ENCODE measurements around the gene HINT3. TPM values are rescaled to one million over a fixed set of nuclear protein-coding genes. Genes with fewer than 3 reads are reported as not detected.
"Not testable (repeated sequence)": the region's sequence is repeated elsewhere in the genome, so short reads cannot be mapped to it uniquely, and the experiment has no call there.

The HINT3 gene
- total RNA-seq, 1 donor from 2014 or later, result 8.5 TPM

- H3K36me3 Mint-ChIP-seq (ENCODE audit: low read depth), result no peaks in the 10 kb centered on the region
- H3K9me3 Mint-ChIP-seq, result no peaks in the 10 kb centered on the region
- H3K4me1 Mint-ChIP-seq, result peaks cover 4% of the 10 kb centered on the region
- H3K27me3 Mint-ChIP-seq, result peaks cover 1% of the 10 kb centered on the region
- no peak overlapping the region for H3K4me3 Mint-ChIP-seq
- intact Hi-C loops (cut with micrococcal nuclease), result loop anchor here (2.0 to 5.0 kb wide), 3 partner anchors 17 to 656 kb away; partner anchors contain the start of gene HDDC2
- no peak overlapping the region for H3K27ac Mint-ChIP-seq
- DNase-seq, result no peak
Observed at GRCh38 chr6:125957845-125958244, 1.3 kb downstream of the HINT3 start.

GRCh38 chr6:125959041-125959440, 2.5 kb downstream of the HINT3 start:
- intact Hi-C loops (cut with micrococcal nuclease), result loop anchor here (5.0 kb wide), 1 partner anchor 657 kb away; the partner anchor contains the start of gene HDDC2
- H3K4me3 Mint-ChIP-seq, result no peak overlapping the region
- H3K4me1 Mint-ChIP-seq, result peaks cover 7% of the 10 kb centered on the region
- DNase-seq, result no peak
- peaks cover 1% of the 10 kb centered on the region for H3K27me3 Mint-ChIP-seq
- no peaks in the 10 kb centered on the region for H3K36me3 Mint-ChIP-seq (ENCODE audit: low read depth)
- no peak overlapping the region for H3K27ac Mint-ChIP-seq
- no peaks in the 10 kb centered on the region for H3K9me3 Mint-ChIP-seq

- H3K4me3 Mint-ChIP-seq, result no peak overlapping the region
- no peaks in the 10 kb centered on the region for H3K27me3 Mint-ChIP-seq
- H3K27ac Mint-ChIP-seq, result no peak overlapping the region
- H3K4me1 Mint-ChIP-seq, result peaks cover 5% of the 10 kb centered on the region
- no peaks in the 10 kb centered on the region for H3K9me3 Mint-ChIP-seq
- H3K36me3 Mint-ChIP-seq (ENCODE audit: low read depth), result no peaks in the 10 kb centered on the region
- intact Hi-C loops (cut with micrococcal nuclease), result no loop called here
- DNase-seq, result no peak
Observed at GRCh38 chr6:125961117-125961516, 4.5 kb downstream of the HINT3 start.

GRCh38 chr6:125962900-125963497, 6.4 kb downstream of the HINT3 start:
- peaks cover 5% of the 10 kb centered on the region for H3K36me3 Mint-ChIP-seq (ENCODE audit: low read depth)
- H3K27ac Mint-ChIP-seq, result no peak overlapping the region
- no peaks in the 10 kb centered on the region for H3K27me3 Mint-ChIP-seq
- intact Hi-C loops (cut with micrococcal nuclease), result no loop called here
- no peaks in the 10 kb centered on the region for H3K9me3 Mint-ChIP-seq
- H3K4me3 Mint-ChIP-seq, result no peak overlapping the region
- H3K4me1 Mint-ChIP-seq, result peaks cover 4% of the 10 kb centered on the region
- no peak for DNase-seq

- Mint-ChIP-seq H3K27ac (no peak overlapping the region), H3K36me3 (ENCODE audit: low read depth) (peaks cover 11% of the 10 kb centered on the region)
Observed at GRCh38 chr6:125963817-125964216, 7.2 kb downstream of the HINT3 start.

GRCh38 chr6:125966569-125966968, 10.0 kb downstream of the HINT3 start:
- no peak overlapping the region for H3K27ac Mint-ChIP-seq
- intact Hi-C loops (cut with micrococcal nuclease), result no loop called here
- peaks cover 12% of the 10 kb centered on the region for H3K36me3 Mint-ChIP-seq (ENCODE audit: low read depth)

More at GRCh38 chr6:125963817-125964216, 7.2 kb downstream of the HINT3 start:
- intact Hi-C loops (cut with micrococcal nuclease), result no loop called here
- no peaks in the 10 kb centered on the region for H3K9me3 Mint-ChIP-seq
- no peak for DNase-seq
- no peak overlapping the region for H3K4me3 Mint-ChIP-seq
- no peaks in the 10 kb centered on the region for H3K27me3 Mint-ChIP-seq
- peaks cover 4% of the 10 kb centered on the region for H3K4me1 Mint-ChIP-seq

GRCh38 chr6:125968493-125968892, 11.9 kb downstream of the HINT3 start:
- peaks cover 15% of the 10 kb centered on the region for H3K36me3 Mint-ChIP-seq (ENCODE audit: low read depth)
- no peak overlapping the region for H3K27ac Mint-ChIP-seq
- H3K4me1 Mint-ChIP-seq, result peaks cover 2% of the 10 kb centered on the region
- no peaks in the 10 kb centered on the region for H3K27me3 Mint-ChIP-seq
- intact Hi-C loops (cut with micrococcal nuclease), result no loop called here
- no peak for DNase-seq
- H3K9me3 Mint-ChIP-seq, result no peaks in the 10 kb centered on the region
- no peak overlapping the region for H3K4me3 Mint-ChIP-seq

More at GRCh38 chr6:125966569-125966968, 10.0 kb downstream of the HINT3 start:
- Mint-ChIP-seq H3K4me3 (no peak overlapping the region), H3K27me3 (no peaks in the 10 kb centered on the region), H3K4me1 (peaks cover 4% of the 10 kb centered on the region), H3K9me3 (no peaks in the 10 kb centered on the region)
- no peak for DNase-seq

GRCh38 chr6:125970760-125971159, 14.2 kb downstream of the HINT3 start:
- DNase-seq, result no peak
- peaks cover 3% of the 10 kb centered on the region for H3K4me1 Mint-ChIP-seq
- H3K27ac Mint-ChIP-seq, result no peak overlapping the region
- peaks cover 19% of the 10 kb centered on the region for H3K36me3 Mint-ChIP-seq (ENCODE audit: low read depth)
- no peak overlapping the region for H3K4me3 Mint-ChIP-seq
- H3K9me3 Mint-ChIP-seq, result no peaks in the 10 kb centered on the region
- H3K27me3 Mint-ChIP-seq, result no peaks in the 10 kb centered on the region
- intact Hi-C loops (cut with micrococcal nuclease), result no loop called here

GRCh38 chr6:125972478-125972877, 15.9 kb downstream of the HINT3 start:
- H3K27ac Mint-ChIP-seq; intact Hi-C loops (cut with micrococcal nuclease); H3K9me3 Mint-ChIP-seq; H3K4me3 Mint-ChIP-seq; H3K27me3 Mint-ChIP-seq; H3K4me1 Mint-ChIP-seq: not testable (repeated sequence)
- peaks cover 18% of the 10 kb centered on the region for H3K36me3 Mint-ChIP-seq (ENCODE audit: low read depth)
- peak; percentile 41 for DNase-seq

- Mint-ChIP-seq H3K9me3 (no peaks in the 10 kb centered on the region), H3K27ac (no peak overlapping the region), H3K4me3 (no peak overlapping the region), H3K36me3 (ENCODE audit: low read depth) (peaks cover 9% of the 10 kb centered on the region), H3K4me1 (peaks cover 3% of the 10 kb centered on the region), H3K27me3 (no peaks in the 10 kb centered on the region)
- intact Hi-C loops (cut with micrococcal nuclease), result loop anchor here (1.0 to 2.0 kb wide), 4 partner anchors 18 to 664 kb away; partner anchors contain the start of gene HINT3
- no peak for DNase-seq
Observed at GRCh38 chr6:125974214-125974866, 17.8 kb downstream of the HINT3 start.

- Mint-ChIP-seq H3K36me3 (ENCODE audit: low read depth) (peaks cover 6% of the 10 kb centered on the region), H3K27me3 (no peaks in the 10 kb centered on the region), H3K4me3 (no peak overlapping the region), H3K4me1 (peaks cover 3% of the 10 kb centered on the region), H3K27ac (no peak overlapping the region), H3K9me3 (no peaks in the 10 kb centered on the region)
- DNase-seq, result no peak
- intact Hi-C loops (cut with micrococcal nuclease), result no loop called here
Observed at GRCh38 chr6:125979101-125979500, 22.5 kb downstream of the HINT3 start.

- Mint-ChIP-seq H3K4me3 (no peak overlapping the region), H3K27me3 (no peaks in the 10 kb centered on the region)
- intact Hi-C loops (cut with micrococcal nuclease), result loop anchor here (10.0 kb wide), 1 partner anchor 827 kb away; the partner anchor contains the start of gene TPD52L1
Observed at GRCh38 chr6:125981571-125982185, 25.1 kb downstream of the HINT3 start.

GRCh38 chr6:125983246-125983945, 26.8 kb downstream of the HINT3 start:
- no peaks in the 10 kb centered on the region for H3K9me3 Mint-ChIP-seq
- intact Hi-C loops (cut with micrococcal nuclease), result loop anchor here (10.0 kb wide), 1 partner anchor 829 kb away; the partner anchor contains the start of gene TPD52L1

More at GRCh38 chr6:125981571-125982185, 25.1 kb downstream of the HINT3 start:
- Mint-ChIP-seq H3K36me3 (ENCODE audit: low read depth) (peaks cover 2% of the 10 kb centered on the region), H3K27ac (no peak overlapping the region), H3K4me1 (no peaks in the 10 kb centered on the region), H3K9me3 (no peaks in the 10 kb centered on the region)
- DNase-seq, result no peak

More at GRCh38 chr6:125983246-125983945, 26.8 kb downstream of the HINT3 start:
- no peak for DNase-seq
- Mint-ChIP-seq H3K4me3 (no peak overlapping the region), H3K4me1 (no peaks in the 10 kb centered on the region), H3K27ac (no peak overlapping the region), H3K36me3 (ENCODE audit: low read depth) (no peaks in the 10 kb centered on the region), H3K27me3 (no peaks in the 10 kb centered on the region)

Measured in activated CD4-positive, alpha-beta T cell treated with anti-CD3 and anti-CD28 coated beads, Interleukin-2, amount 10 ng/mL, durations not matched to agents 24 days and 14 days (primary cell).